ENCODE measurements around the gene TBC1D16. TPM values are rescaled to one million over a fixed set of nuclear protein-coding genes. Genes with fewer than 3 reads are reported as not detected.

The TBC1D16 gene
- total RNA-seq, 1 donor: 68.8 TPM

DNA sequence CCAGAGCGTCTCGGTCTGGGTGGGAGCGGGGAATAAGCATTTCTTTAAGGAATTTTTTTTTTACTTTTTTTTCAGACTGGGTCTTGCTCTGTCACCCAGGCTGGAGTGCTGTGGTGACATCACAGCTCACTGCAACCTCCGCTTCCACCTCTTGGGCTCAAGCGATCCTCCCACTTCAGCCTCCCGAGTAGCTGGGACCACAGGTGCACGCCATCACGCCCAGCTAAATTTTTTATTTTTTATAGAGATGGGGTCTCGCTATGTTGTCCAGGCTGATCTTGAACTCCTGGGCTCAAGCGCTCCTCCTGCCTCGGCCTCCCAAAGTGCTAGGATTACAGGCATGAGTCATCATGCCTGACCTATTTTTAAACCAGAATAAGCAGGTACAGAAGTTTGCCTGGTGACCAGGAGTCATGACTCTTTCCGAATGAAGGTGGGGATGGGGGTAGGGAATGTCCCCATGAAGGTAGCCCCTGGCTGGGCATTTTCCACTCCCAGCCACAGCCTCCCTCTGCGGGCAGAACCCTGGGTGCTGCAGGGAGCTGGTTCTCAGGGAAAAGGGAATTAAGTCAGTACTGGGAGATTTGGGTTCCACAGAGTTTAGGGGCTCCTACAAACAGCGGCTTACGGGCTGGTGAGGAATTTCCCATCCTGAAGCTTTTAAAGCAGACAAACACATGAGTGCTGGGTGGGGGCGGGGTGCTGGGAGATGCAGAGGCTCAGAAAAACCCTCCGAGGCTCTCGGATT lies 48.3 kb downstream of the TBC1D16 start:
- H3K4me2 ChIP-seq (ENCODE audit: insufficient read depth, low read length): peak overlapping the region; percentile 80
- H3K9me3 ChIP-seq (ENCODE audit: low read depth, low read length): no peaks in the 10 kb centered on the region
- TF ChIP-seq, protein P1, sequence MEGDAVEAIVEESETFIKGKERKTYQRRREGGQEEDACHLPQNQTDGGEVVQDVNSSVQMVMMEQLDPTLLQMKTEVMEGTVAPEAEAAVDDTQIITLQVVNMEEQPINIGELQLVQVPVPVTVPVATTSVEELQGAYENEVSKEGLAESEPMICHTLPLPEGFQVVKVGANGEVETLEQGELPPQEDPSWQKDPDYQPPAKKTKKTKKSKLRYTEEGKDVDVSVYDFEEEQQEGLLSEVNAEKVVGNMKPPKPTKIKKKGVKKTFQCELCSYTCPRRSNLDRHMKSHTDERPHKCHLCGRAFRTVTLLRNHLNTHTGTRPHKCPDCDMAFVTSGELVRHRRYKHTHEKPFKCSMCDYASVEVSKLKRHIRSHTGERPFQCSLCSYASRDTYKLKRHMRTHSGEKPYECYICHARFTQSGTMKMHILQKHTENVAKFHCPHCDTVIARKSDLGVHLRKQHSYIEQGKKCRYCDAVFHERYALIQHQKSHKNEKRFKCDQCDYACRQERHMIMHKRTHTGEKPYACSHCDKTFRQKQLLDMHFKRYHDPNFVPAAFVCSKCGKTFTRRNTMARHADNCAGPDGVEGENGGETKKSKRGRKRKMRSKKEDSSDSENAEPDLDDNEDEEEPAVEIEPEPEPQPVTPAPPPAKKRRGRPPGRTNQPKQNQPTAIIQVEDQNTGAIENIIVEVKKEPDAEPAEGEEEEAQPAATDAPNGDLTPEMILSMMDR (IDR thresholded peaks at IDR 0.05; ENCODE audit: extremely low read depth, low read depth, low read length): no peak
- peak; percentile 61 for DNase-seq (ENCODE audit: insufficient read length, low spot score, missing footprints)
- no peaks in the 10 kb centered on the region for H3K27me3 ChIP-seq (ENCODE audit: insufficient read depth, low read length)
- no peaks in the 10 kb centered on the region for H3K36me3 ChIP-seq (ENCODE audit: insufficient read depth, low read length)
- H3K4me3 ChIP-seq (ENCODE audit: insufficient read depth, low read length): no peak overlapping the region
- H3K27ac ChIP-seq (ENCODE audit: low read depth, low read length): peak overlapping the region; percentile 71
- peaks cover 36% of the 10 kb centered on the region for H3K4me1 ChIP-seq (ENCODE audit: insufficient read depth, low read length)
- peaks cover 2% of the 10 kb centered on the region for H3K79me2 ChIP-seq (ENCODE audit: insufficient read depth, low read length)
- no peak overlapping the region for H2AFZ ChIP-seq (ENCODE audit: low read length)
- peaks cover 25% of the 10 kb centered on the region for H4K20me1 ChIP-seq (ENCODE audit: insufficient read depth, low read length)

DNA sequence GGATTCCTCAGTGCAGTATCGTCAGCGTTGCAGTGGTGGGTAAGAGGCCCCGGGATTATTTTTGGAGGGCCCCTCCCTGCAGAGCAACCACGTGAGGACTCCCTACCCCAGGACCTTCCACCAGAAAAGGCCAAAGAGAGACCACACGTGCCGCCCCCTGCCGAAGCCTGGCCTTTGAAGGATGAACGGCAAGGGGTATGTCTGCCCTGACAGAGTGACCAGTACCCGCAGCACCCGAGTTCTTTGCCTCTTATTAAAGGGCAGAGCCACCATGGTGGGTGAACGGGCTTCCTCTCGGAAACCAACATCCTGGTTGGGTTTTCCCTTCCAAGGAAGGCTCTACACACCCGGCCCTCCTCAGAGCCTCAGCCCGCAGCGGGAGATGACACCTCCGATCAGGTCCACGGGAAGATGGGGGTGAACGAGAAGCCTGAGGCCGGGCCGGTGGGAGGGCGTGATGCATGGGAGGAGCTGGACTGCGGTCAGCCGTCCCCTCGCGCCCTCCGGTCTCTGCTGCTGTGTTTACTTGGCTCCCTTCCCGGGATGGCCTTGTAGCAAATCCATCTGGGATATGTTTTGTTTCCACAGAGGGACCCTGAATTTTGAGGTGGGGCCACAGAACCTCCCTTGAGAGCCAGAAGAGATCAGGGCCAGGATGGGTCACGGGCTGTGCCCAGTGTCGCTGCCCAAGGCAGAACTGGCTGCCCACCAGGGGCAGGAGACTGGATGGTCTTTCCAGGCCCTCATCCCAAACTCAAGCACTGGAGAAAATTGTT lies 49.1 kb downstream of the TBC1D16 start:
- DNase-seq (ENCODE audit: insufficient read length, low spot score, missing footprints): peak; percentile 88
- TF ChIP-seq, protein P1 (IDR thresholded peaks at IDR 0.05; ENCODE audit: extremely low read depth, low read depth, low read length): no peak
- H4K20me1 ChIP-seq (ENCODE audit: insufficient read depth, low read length): peaks cover 26% of the 10 kb centered on the region
- no peaks in the 10 kb centered on the region for H3K36me3 ChIP-seq (ENCODE audit: insufficient read depth, low read length)
- peaks cover 2% of the 10 kb centered on the region for H3K79me2 ChIP-seq (ENCODE audit: insufficient read depth, low read length)
- no peaks in the 10 kb centered on the region for H3K9me3 ChIP-seq (ENCODE audit: low read depth, low read length)
- no peak overlapping the region for H3K27ac ChIP-seq (ENCODE audit: low read depth, low read length)
- peak overlapping the region; percentile 12 for H3K4me3 ChIP-seq (ENCODE audit: insufficient read depth, low read length)
- no peaks in the 10 kb centered on the region for H3K27me3 ChIP-seq (ENCODE audit: insufficient read depth, low read length)
- peaks cover 31% of the 10 kb centered on the region for H3K4me1 ChIP-seq (ENCODE audit: insufficient read depth, low read length)
- peak overlapping the region; percentile 24 for H2AFZ ChIP-seq (ENCODE audit: low read length)
- H3K4me2 ChIP-seq (ENCODE audit: insufficient read depth, low read length): peak overlapping the region; percentile 48

DNA sequence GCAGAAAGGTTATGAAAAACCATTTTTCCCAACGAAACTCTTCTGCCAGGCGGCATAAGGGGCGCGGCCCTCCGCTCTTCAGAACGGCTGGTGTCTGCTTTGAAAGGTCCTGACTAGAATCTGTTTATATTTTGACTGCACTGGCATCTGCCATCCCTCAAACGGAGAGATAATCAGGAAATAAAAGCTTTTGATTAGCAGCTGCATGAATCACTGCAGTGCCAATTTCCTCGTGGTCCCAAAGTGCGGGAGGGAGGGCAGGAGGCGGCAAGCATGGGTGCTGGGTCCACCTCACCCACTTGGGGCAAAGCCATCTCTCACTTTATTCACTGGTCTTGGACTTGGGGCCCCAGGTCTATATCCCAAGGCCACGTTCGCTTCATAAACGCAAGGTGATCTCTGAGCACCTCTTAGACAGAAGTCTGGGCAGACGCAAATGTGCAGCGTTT lies 49.7 kb downstream of the TBC1D16 start:
- no peaks in the 10 kb centered on the region for H3K27me3 ChIP-seq (ENCODE audit: insufficient read depth, low read length)
- peaks cover 26% of the 10 kb centered on the region for H4K20me1 ChIP-seq (ENCODE audit: insufficient read depth, low read length)

More for the DNA sequence above, 49.7 kb downstream of the TBC1D16 start:
- Histone ChIP-seq H3K4me1 (ENCODE audit: insufficient read depth, low read length) (peaks cover 26% of the 10 kb centered on the region), H2AFZ (ENCODE audit: low read length) (no peak overlapping the region), H3K27ac (ENCODE audit: low read depth, low read length) (no peak overlapping the region), H3K79me2 (ENCODE audit: insufficient read depth, low read length) (peaks cover 2% of the 10 kb centered on the region), H3K36me3 (ENCODE audit: insufficient read depth, low read length) (no peaks in the 10 kb centered on the region), H3K4me2 (ENCODE audit: insufficient read depth, low read length) (no peak overlapping the region), H3K4me3 (ENCODE audit: insufficient read depth, low read length) (no peak overlapping the region), H3K9me3 (ENCODE audit: low read depth, low read length) (no peaks in the 10 kb centered on the region)
- TF ChIP-seq, protein P1 (IDR thresholded peaks at IDR 0.05; ENCODE audit: extremely low read depth, low read depth, low read length): no peak
- DNase-seq (ENCODE audit: insufficient read length, low spot score, missing footprints): peak; percentile 66
